CD4-positive, alpha-beta T cell treated with Interleukin-6 at 100 ng/mL for 8 hours (primary cell): Measurements from ENCODE around the gene MAP7.

Experiments
- DNase-seq: peaks from one replicate; pipeline ENCODE4 v3.0.0-alpha.2; 2020; ENCODE audit warnings: mixed read lengths, low spot score

Gene MAP7

DNA sequence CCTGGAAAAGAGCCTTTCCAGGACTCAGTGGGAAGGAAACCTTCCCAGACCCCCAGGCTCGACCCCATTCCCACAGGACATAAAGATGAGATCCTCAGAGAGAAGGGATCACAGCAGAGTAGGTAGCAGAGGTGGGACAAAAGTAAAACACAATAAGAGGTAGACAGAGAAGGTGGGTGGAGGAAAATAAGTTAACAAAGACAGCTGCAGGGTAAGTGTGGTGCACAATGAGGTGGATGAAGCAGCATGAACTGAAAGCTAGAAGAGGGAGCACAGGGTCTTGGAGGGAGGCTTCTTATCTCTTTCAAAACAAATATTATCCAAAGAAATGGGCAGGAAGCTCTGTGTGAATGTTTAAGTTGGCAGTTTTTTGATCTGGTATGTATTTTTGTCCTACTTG is 14.0 kb upstream of the MAP7 start:
- no peak for DNase-seq

DNA sequence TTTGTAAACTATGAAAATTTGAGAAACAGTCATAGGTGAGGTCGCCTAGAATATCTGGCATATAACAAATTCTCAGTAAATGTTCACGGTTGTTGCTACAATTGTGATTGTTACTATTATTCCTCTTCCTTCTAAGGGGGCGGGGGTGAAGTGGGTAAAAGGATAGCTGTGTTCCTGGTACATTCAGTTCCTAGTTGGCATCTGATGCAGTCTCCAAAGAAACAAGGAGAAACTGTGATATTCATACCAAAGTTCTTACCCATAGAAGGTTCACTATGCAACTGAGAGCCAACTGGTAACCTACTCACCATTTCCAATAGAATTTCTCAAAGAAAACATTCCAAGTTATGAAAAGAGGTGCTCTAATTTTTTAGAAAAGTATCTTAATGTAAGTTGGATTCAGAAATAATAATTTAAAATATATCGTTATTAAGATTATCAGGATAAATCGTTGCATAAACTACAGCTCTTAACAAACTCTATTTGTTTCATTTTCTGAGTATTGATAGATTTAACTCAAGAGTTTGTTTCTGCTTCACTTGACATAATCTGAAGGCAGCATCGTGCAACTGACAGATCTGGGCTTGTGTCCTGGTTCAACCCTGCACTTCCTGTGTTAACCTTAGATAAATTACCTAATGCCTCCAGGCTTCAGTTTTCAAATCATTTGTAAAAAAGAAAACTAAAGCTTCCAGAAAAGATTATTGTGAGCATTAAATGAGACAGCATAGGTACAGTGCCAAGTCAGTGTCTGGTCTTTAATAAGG is 13.3 kb upstream of the MAP7 start:
- no peak for DNase-seq

DNA sequence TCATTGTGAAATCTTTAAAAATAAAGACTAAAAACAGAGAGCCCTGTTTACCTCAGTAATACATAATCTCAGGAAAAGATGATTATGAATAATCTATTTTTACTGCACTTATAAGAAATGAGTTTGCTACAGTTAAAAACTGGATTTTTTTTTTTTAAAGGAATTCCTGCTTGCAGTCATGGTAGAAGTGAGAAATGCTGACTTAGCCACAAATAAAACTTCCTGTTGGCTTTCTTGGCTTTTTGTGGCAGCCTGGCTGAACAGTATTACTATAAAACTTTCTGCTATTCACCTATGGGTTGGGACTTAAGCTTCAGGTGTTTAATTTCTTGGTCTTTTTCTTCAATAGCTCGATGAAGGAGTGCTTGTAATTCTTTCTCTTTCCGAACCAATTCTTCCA is 12.0 kb upstream of the MAP7 start:
- DNase-seq = no peak

DNA sequence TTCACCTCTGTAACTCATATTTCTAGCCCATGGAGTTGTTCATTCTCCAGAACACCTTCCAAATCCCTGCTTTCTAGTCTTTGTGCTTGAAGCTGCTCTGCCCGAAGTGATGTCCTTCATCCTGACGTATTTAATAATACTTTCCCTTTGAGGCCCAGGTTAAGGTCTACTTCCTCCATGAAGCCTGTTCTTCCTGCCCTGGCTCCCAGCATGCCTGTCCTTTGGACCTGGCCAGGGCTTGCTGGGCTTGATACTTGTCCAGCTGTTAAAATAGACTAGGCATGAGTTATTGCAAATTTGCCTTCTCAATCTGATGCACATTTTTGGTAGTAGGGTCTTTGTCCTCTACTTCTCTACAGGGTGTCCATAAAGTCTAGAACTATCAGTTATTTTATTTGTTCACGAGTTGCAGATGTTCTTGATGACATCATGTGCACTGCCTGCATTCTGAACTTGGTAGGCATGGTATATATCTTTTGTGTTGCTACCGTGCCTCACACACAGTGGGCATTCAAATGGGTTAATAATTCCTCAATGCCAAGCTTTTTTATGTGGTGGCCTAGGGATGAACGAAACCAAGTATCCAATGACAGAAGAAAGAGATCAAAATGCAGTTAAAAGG is 3.1 kb upstream of the MAP7 start:
- DNase-seq = no peak

- DNase-seq = no peak
Observed at GRCh38 chr6:136552054-136552453, 1.8 kb upstream of the MAP7 start.

GRCh38 chr6:136551103-136551502 is 881 bp upstream of the MAP7 start:
- DNase-seq = no peak

DNA sequence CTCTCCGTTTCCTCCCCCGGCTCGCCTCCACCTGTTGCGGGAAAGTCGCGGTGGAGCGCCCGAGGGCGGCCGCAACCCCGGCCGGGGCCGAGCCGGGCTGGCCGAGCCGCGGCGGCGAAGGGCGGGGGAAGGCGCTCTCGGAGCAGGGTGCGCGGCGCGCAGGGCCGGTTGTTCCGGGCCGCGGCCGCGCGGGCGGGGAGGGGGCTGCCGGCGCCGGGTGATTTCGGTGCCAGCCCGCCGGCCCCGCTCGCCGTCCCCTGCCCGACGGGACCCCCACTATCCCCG is 235 bp downstream of the MAP7 start:
- DNase-seq = no peak

DNA sequence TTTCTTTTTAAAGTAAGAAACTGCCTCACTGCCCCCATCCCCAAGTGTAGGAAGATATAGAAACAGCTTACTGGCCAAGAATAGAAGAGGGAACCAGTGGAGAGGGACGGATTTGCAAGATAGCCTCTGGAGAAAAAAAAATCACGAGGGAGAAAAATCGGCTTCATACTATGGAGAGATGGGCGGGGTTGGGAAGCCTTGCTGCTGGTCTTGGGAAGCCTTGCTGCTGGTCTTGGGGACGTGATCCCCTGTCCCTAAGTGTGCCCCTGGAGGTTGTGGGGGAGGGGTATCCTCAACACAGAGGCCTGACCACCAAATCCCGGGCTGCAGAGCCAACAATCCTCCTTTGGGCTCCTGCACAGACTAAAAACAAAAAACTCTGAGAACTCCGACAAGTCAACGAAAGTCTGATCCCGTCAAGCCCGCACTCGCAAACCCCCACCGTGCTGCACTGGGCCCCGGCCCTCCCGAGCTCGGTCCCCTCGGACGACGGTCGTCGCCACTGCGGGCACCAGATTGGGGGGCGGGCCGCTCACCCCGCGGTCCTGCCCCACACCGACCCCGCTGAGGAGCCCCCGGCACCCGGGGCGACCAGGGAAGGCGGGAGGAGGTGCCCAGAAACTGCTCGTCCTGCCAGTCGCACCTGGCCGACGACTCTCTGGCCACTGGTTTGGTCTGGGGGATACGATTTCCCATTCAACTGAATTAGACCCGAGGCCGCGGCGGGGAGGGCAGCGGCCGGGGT is 750 bp downstream of the MAP7 start:
- no peak for DNase-seq

DNA sequence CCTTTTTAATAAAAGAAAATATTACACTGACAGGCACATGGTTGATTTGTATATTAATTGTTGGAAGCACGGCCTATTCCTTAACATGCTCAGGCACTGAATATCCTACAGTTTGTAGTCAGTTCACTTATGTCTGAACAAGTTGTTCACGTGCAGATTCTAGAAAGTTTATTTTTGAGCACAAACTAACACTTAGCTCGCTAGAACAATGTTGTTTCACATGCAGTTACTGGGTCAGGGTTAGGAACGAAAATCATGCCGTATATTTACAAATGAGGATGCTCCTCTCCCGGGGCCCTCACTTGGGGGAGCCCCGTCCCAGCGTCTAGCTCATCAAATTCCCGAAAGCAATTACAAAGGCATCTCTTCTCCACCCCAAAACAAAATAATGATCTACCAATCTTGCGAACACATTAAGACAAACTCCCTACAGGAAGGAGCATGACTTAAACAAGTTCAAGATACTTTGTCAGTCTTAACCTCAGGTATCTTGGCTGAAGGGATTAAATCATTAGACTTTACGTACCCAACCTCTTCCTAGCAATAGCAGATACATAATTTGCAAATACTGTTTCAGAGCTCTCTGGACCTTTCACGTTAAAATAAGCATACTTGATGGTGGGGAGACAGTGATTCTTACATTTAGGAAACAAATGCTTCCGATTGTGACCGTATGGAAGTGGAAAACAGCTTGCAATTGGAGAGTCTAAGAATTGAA is 1.5 kb downstream of the MAP7 start:
- no peak for DNase-seq

GRCh38 chr6:136547871-136548270 is 2.4 kb downstream of the MAP7 start:
- DNase-seq = no peak

- DNase-seq = no peak
Observed at GRCh38 chr6:136547336-136547735, 2.9 kb downstream of the MAP7 start.

GRCh38 chr6:136546331-136546730 is 3.9 kb downstream of the MAP7 start:
- DNase-seq = no peak

GRCh38 chr6:136544326-136544725 is 5.9 kb downstream of the MAP7 start:
- no peak for DNase-seq

DNA sequence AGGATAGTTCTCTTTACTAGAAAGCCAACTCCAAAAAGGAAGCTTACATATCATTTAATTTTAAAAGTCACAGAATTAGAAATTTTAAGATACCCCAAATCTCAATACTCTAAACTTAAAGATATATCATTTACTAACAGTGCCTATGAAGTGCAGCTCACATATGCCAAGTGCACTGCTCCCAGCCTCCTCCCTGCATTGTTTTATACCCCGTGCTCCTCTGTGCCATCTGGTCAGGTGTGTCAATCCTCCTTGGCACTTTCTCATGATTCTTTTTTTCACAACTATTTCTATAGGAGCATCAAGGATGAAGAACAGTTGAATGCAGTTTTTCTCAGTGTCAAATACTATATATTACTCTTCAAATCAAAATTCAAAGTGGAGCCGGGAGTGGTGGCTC is 8.8 kb downstream of the MAP7 start:
- DNase-seq = no peak

GRCh38 chr6:136539967-136540652 is 10.1 kb downstream of the MAP7 start:
- no peak for DNase-seq

GRCh38 chr6:136538836-136539235 is 11.4 kb downstream of the MAP7 start:
- DNase-seq = no peak

- DNase-seq = no peak
Observed at GRCh38 chr6:136535880-136536650, 14.2 kb downstream of the MAP7 start.

DNA sequence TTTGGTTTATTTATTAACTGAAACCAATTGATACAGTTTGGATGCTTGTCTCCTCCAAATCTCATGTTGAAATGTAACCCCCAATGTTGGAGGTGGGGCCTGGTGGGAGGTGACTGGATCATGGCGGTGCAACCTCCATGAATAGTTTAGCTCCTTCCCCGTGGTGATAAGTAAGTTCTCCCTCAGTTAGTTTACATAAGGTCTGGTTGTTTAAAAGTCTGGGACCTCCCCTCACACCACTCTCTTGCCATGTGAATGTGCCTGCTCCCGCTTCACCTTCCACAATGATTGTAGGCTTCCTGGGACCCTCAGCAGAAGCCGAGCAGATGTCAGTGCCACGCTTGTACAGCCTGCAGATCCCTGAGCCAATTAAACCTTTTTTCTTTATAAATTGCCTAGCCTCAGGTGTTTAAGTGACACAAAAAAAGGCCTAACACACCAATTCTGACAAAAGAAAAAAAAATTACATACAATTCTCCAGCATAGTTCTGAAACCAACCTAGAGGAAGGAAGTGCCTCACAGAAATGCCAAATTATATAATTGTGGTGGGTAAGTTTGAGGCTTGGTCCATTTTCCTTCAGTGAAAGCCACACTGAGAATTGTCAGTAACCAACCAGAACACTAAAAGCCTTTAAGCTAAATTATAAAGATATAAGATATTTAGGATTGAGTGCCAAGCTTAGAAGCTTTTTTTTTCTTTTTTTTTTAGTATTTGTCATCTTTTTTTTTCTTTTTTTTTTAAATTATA is 15.0 kb downstream of the MAP7 start:
- DNase-seq = no peak

DNA sequence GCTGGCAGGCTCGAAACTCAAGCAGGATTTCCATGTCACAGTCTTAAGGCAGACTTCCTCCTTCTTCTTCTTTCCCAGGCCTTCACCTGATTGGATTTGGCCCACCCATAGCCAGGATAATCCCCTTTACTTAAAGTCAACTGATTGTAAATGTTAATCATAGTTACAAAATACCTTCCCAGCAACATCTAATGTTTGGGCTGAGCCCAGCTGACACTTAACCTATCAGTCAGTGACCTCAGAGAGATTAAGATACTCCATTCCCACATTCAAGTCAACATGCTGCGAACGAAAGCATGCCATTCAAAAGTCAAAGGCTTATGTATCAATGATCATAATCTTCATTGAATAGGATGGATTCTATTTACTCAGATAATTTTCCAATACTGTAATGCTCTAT is 16.0 kb downstream of the MAP7 start:
- no peak for DNase-seq

DNA sequence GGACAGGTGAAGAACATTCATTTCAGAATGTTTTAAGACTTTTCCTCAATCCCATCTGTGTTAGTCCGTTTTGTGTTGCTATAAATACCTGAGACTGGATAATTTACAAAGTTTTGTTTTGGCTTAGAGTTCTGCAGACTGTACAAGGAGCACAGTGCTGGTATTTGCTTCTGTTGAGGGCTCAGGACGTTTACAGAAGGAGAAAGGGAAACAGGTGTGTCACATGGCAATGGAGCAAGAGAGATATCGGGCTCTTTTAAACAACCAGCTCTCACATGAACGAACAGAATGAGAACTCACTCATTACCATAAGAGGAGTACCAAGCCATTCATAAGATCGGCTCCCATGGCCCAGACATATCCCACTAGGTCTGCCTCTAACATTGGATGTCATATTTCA is 16.7 kb downstream of the MAP7 start:
- DNase-seq = no peak

- no peak for DNase-seq
Observed at GRCh38 chr6:136532030-136532429, 18.2 kb downstream of the MAP7 start.
